HEK293 (cell line): ENCODE results near the gene PEX11G.

Experiments used
- CTCF ChIA-PET: fragments of 350-600 bp; formaldehyde crosslinking; extraction: SDS; loops from one replicate; lab custom pipeline; 2021; ENCODE audit warnings: antibody characterized with exemption; lab: Yijun Ruan, JAX
- POLR2A ChIA-PET: fragments of 300-600 bp; formaldehyde crosslinking; extraction: SDS; loops from one replicate; lab custom pipeline; 2020; ENCODE audit warnings: antibody characterized with exemption, inconsistent platforms; lab: Yijun Ruan, JAX
- H3K27ac ChIP-seq: fragments of 200-500 bp; sonication (Bioruptor generic); 2 replicates; pipeline ENCODE4 v1.5.1; 2014; ENCODE audit warnings: low read depth, low read length, control low read depth, inconsistent platforms; ENCODE audit errors: extremely low read depth
- H3K36me3 ChIP-seq, 2 experiments: fragments of 200-500 bp in 1 of 2; sonication (Bioruptor generic) in 1 of 2; 1 replicate in 1 of 2; 2 replicates in 1 of 2; pipeline ENCODE4 v1.5.1; 2014 to 2017; ENCODE audit warnings: inconsistent platforms in 2 of 2, low read length in 2 of 2; ENCODE audit not compliant: control insufficient read depth in 2 of 2, insufficient read depth in 1 of 2
- H3K4me1 ChIP-seq: fragments of 200-500 bp; sonication (Bioruptor generic); 2 replicates; pipeline ENCODE4 v1.5.1; 2014; ENCODE audit warnings: mild to moderate bottlenecking, low read length, inconsistent platforms; ENCODE audit not compliant: control insufficient read depth, insufficient read depth
- H3K4me3 ChIP-seq: 2 replicates; pipeline ENCODE4 v1.5.1; 2011; ENCODE audit warnings: low read depth, mild to moderate bottlenecking, control low read depth, low read length, moderate library complexity
- H3K9me3 ChIP-seq: fragments of 200-500 bp; sonication (Bioruptor generic); 2 replicates; pipeline ENCODE4 v1.5.1; 2014; ENCODE audit warnings: low read depth, low read length, inconsistent platforms; ENCODE audit not compliant: control insufficient read depth, insufficient read depth
- GLI4 ChIP-seq: fragments of 450-650 bp; formaldehyde crosslinking; IDR thresholded peaks from 2 replicates; pipeline ENCODE4 v1.5.1; 2016; ENCODE audit warnings: missing biosample characterization, missing genetic modification characterization
- HOXC10 ChIP-seq: sonication (generic); formaldehyde crosslinking; IDR thresholded peaks from 2 replicates; pipeline ENCODE4 v1.8.1; 2023; ENCODE audit warnings: mild to moderate bottlenecking, missing genetic modification reagents
- SALL2 ChIP-seq: fragments of 450-650 bp; formaldehyde crosslinking; IDR thresholded peaks from 2 replicates; pipeline ENCODE4 v1.5.0; 2017; ENCODE audit warnings: missing biosample characterization, mild to moderate bottlenecking, missing genetic modification characterization, borderline replicate concordance
- SP2 ChIP-seq: fragments of 450-650 bp; formaldehyde crosslinking; IDR thresholded peaks from 2 replicates; pipeline ENCODE4 v1.5.1; 2016; ENCODE audit warnings: missing biosample characterization, missing genetic modification characterization
- YY1 ChIP-seq: fragments of 450-650 bp; formaldehyde crosslinking; IDR thresholded peaks from 2 replicates; pipeline ENCODE4 v1.5.1; 2018; ENCODE audit warnings: missing biosample characterization, missing genetic modification characterization
- ZEB2 ChIP-seq: fragments of 450-650 bp; formaldehyde crosslinking; IDR thresholded peaks from 2 replicates; pipeline ENCODE4 v1.5.1; 2016; ENCODE audit warnings: missing biosample characterization, missing genetic modification characterization
- ZFP3 ChIP-seq: fragments of 450-650 bp; formaldehyde crosslinking; IDR thresholded peaks from 2 replicates; pipeline ENCODE4 v1.5.1; 2016; ENCODE audit warnings: low read depth, missing biosample characterization, missing genetic modification characterization
- ZFP37 ChIP-seq: fragments of 450-650 bp; formaldehyde crosslinking; IDR thresholded peaks from 2 replicates; pipeline ENCODE4 v1.5.1; 2016; ENCODE audit warnings: missing biosample characterization, missing genetic modification characterization
- ZNF10 ChIP-seq: fragments of 450-650 bp; formaldehyde crosslinking; IDR thresholded peaks from 2 replicates; pipeline ENCODE4 v1.5.1; 2017; ENCODE audit warnings: missing biosample characterization, missing genetic modification characterization
- ZNF223 ChIP-seq: fragments of 450-650 bp; formaldehyde crosslinking; IDR thresholded peaks from 2 replicates; pipeline ENCODE4 v1.5.1; 2016; ENCODE audit warnings: missing biosample characterization, missing genetic modification characterization
- ZNF239 ChIP-seq: fragments of 450-650 bp; formaldehyde crosslinking; IDR thresholded peaks from 2 replicates; pipeline ENCODE4 v1.5.1; 2016; ENCODE audit warnings: missing biosample characterization, missing genetic modification characterization
- ZNF426 ChIP-seq: fragments of 450-650 bp; formaldehyde crosslinking; IDR thresholded peaks from 2 replicates; pipeline ENCODE4 v1.5.1; 2017; ENCODE audit warnings: missing biosample characterization, missing genetic modification characterization, mild to moderate bottlenecking, inconsistent platforms, moderate library complexity
- ZNF600 ChIP-seq: fragments of 450-650 bp; formaldehyde crosslinking; IDR thresholded peaks from 2 replicates; pipeline ENCODE4 v1.5.1; 2016; ENCODE audit warnings: missing biosample characterization, missing genetic modification characterization
- ZNF623 ChIP-seq: fragments of 450-650 bp; formaldehyde crosslinking; IDR thresholded peaks from 2 replicates; pipeline ENCODE4 v1.5.1; 2016; ENCODE audit warnings: missing biosample characterization, missing genetic modification characterization
- ZNF626 ChIP-seq: fragments of 450-650 bp; sonication (Bioruptor Pico); formaldehyde crosslinking; IDR thresholded peaks from 2 replicates; pipeline ENCODE4 v1.5.1; 2018; ENCODE audit warnings: missing biosample characterization, missing genetic modification characterization, inconsistent platforms
- TF ChIP-seq, protein P1 (sequence below): fragments of 450-650 bp; formaldehyde crosslinking; optimal IDR thresholded peaks from 2 replicates; pipeline ENCODE3; 2016; ENCODE audit warnings: missing biosample characterization, mild to moderate bottlenecking, missing genetic modification characterization
- TF ChIP-seq, protein P2 (sequence below): fragments of 450-650 bp; formaldehyde crosslinking; IDR thresholded peaks from 2 replicates; pipeline ENCODE4 v1.5.1; 2016; ENCODE audit warnings: missing biosample characterization, missing genetic modification characterization
- TF ChIP-seq, protein P3 (sequence below): fragments of 450-650 bp; formaldehyde crosslinking; IDR thresholded peaks from 2 replicates; pipeline ENCODE4 v1.5.1; 2016; ENCODE audit warnings: missing biosample characterization, missing genetic modification characterization

The PEX11G gene

DNA sequence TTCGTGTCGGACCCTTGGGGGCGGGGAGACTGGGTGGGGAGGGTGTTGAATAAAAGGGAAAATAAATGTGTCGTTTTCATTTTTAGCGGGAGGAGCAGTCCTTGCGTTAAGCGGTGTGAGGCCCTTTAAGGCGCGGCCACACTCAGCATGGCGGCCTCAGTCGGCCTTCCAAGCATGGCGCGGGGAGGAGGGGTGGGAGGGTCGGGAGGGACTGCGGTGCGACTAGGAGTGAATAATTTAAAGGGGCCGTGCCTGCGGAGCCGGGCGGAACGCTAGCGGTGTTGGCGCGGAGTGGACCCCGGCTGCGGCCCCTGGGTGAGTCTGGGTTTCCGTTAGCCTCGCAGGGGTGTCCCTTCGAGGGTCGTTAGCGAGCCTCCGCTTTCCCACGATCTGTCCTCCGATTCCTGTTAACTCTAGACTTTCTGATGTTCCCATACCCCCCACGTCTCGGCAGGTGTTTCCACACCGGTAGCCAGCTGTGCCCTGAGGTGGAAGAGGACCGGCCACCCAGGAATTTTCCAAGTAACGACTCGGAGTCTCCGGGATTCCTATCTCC, 45.2 kb upstream of the PEX11G start (continued):
- TF ChIP-seq, protein P1, sequence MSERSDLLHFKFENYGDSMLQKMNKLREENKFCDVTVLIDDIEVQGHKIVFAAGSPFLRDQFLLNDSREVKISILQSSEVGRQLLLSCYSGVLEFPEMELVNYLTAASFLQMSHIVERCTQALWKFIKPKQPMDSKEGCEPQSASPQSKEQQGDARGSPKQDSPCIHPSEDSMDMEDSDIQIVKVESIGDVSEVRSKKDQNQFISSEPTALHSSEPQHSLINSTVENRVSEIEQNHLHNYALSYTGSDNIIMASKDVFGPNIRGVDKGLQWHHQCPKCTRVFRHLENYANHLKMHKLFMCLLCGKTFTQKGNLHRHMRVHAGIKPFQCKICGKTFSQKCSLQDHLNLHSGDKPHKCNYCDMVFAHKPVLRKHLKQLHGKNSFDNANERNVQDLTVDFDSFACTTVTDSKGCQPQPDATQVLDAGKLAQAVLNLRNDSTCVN (tag by site-specific recombination) = peak; percentile 27
- TF ChIP-seq ZNF10 (tag by site-specific recombination) = no peak
- TF ChIP-seq, protein P2, sequence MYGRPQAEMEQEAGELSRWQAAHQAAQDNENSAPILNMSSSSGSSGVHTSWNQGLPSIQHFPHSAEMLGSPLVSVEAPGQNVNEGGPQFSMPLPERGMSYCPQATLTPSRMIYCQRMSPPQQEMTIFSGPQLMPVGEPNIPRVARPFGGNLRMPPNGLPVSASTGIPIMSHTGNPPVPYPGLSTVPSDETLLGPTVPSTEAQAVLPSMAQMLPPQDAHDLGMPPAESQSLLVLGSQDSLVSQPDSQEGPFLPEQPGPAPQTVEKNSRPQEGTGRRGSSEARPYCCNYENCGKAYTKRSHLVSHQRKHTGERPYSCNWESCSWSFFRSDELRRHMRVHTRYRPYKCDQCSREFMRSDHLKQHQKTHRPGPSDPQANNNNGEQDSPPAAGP = no peak
- TF ChIP-seq ZFP3 (tag by site-specific recombination) = no peak
- TF ChIP-seq ZNF239 = no peak
- TF ChIP-seq ZNF426 (tag by site-specific recombination) = no peak
- TF ChIP-seq GLI4 (tag by site-specific recombination) = no peak
- 0 out of 2 replicates have a peak, but pooled peaks have one; percentile 19 for TF ChIP-seq ZFP37 (tag by site-specific recombination)
- peak; percentile 88 for TF ChIP-seq YY1 (tag by site-specific recombination)
- TF ChIP-seq ZEB2 (tag by site-specific recombination) = 0 out of 2 replicates have a peak, but pooled peaks have one; percentile 35
- peak; percentile 46 for TF ChIP-seq SP2
- TF ChIP-seq, all 188 proteins: peak for 22

GRCh38 chr19:7533281-7533885, 44.5 kb upstream of the PEX11G start:
- Histone ChIP-seq H3K36me3 (peaks cover 0 to 24% of the 10 kb centered on the region in 2 experiments; a peak in 2 of 3 replicates), H3K9me3 (no peaks in the 10 kb centered on the region), H3K4me3 (peak overlapping the region; percentile 4; the same call in 1 of the 2 replicates), H3K4me1 (no peaks in the 10 kb centered on the region), H3K27ac (no peak overlapping the region)
- ChIA-PET CTCF (no interaction called here), POLR2A (interaction anchor here (1.8 to 2.4 kb wide), 2 partner anchors 11 to 27 kb away, joined by 5 to 12 read pairs; partner anchors contain the start of gene MCOLN1)
- TF ChIP-seq ZNF623 (tag by site-specific recombination) (peak; percentile 91), ZNF223 (tag by site-specific recombination) (no peak), HOXC10 (no peak), ZNF600 (tag by site-specific recombination) (peak; percentile 52), ZNF626 (tag by site-specific recombination) (no peak), SALL2 (tag by site-specific recombination) (no peak)
- TF ChIP-seq, protein P3, sequence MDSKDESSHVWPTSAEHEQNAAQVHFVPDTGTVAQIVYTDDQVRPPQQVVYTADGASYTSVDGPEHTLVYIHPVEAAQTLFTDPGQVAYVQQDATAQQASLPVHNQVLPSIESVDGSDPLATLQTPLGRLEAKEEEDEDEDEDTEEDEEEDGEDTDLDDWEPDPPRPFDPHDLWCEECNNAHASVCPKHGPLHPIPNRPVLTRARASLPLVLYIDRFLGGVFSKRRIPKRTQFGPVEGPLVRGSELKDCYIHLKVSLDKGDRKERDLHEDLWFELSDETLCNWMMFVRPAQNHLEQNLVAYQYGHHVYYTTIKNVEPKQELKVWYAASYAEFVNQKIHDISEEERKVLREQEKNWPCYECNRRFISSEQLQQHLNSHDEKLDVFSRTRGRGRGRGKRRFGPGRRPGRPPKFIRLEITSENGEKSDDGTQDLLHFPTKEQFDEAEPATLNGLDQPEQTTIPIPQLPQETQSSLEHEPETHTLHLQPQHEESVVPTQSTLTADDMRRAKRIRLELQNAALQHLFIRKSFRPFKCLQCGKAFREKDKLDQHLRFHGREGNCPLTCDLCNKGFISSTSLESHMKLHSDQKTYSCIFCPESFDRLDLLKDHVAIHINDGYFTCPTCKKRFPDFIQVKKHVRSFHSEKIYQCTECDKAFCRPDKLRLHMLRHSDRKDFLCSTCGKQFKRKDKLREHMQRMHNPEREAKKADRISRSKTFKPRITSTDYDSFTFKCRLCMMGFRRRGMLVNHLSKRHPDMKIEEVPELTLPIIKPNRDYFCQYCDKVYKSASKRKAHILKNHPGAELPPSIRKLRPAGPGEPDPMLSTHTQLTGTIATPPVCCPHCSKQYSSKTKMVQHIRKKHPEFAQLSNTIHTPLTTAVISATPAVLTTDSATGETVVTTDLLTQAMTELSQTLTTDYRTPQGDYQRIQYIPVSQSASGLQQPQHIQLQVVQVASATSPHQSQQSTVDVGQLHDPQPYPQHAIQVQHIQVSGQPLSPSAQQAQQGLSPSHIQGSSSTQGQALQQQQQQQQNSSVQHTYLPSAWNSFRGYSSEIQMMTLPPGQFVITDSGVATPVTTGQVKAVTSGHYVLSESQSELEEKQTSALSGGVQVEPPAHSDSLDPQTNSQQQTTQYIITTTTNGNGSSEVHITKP (tag by site-specific recombination) = no peak
